ENCODE measurements around the gene NDNF. TPM values are rescaled to one million over a fixed set of nuclear protein-coding genes. Genes with fewer than 3 reads are reported as not detected.

NDNF gene
- total and polyA plus RNA-seq, 11 donors: 2.8 to 11.2 (median 6.9) TPM

GRCh38 chr4:121069430-121069829 lies 2.9 kb downstream of the NDNF start:
- no peak for ATAC-seq
- 68 to 76% (median 70%) methylated on average over 1 of the region's 1 CpG for WGBS, 4 donors
- Histone ChIP-seq H3K27me3 (peaks cover 0 to 47% (median 0%) of the 10 kb centered on the region in 9 donors), H3K27ac (peak overlapping the region in 10 of 12 donors; percentile 5 to 84 (median 68)), H3K36me3 (no peaks in the 10 kb centered on the region), H3K4me1 (peaks cover 0 to 28% (median 0%) of the 10 kb centered on the region in 12 donors), H3K9me3 (no peaks in the 10 kb centered on the region), H3K4me3 (peak overlapping the region in 10 of 12 donors; percentile 10 to 83 (median 68))
- TF ChIP-seq, protein P1, sequence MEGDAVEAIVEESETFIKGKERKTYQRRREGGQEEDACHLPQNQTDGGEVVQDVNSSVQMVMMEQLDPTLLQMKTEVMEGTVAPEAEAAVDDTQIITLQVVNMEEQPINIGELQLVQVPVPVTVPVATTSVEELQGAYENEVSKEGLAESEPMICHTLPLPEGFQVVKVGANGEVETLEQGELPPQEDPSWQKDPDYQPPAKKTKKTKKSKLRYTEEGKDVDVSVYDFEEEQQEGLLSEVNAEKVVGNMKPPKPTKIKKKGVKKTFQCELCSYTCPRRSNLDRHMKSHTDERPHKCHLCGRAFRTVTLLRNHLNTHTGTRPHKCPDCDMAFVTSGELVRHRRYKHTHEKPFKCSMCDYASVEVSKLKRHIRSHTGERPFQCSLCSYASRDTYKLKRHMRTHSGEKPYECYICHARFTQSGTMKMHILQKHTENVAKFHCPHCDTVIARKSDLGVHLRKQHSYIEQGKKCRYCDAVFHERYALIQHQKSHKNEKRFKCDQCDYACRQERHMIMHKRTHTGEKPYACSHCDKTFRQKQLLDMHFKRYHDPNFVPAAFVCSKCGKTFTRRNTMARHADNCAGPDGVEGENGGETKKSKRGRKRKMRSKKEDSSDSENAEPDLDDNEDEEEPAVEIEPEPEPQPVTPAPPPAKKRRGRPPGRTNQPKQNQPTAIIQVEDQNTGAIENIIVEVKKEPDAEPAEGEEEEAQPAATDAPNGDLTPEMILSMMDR (IDR thresholded peaks at IDR 0.05): no peak
- no peak for TF ChIP-seq POLR2A (IDR thresholded peaks at IDR 0.05)
- no peak for DNase-seq
- intact Hi-C loops (cut with DNase I): no loop called here

DNA sequence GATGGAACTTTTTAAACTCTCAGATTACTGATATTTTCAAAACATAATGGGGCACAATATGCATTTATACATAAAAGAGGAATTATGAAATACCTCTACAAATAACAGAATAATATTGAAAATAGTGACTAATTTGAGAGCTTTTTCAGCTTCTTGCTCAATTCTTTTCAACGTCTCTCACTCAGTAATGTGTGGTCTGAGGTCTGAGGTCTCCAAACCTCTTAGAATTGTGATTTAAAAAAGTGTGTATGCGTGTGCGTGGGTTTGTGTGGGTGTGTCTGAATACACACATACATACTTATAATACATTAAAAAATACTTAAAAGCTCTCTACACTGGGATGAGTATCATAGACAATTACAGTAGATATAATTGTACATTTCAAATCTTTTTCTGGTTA lies 7.9 kb downstream of the NDNF start:
- TF ChIP-seq, protein P1 (IDR thresholded peaks at IDR 0.05): no peak
- TF ChIP-seq POLR2A (IDR thresholded peaks at IDR 0.05): no peak
- peak overlapping the region in 4 of 12 donors; percentile 1 to 59 (median 10) for H3K27ac ChIP-seq
- H3K36me3 ChIP-seq: no peaks in the 10 kb centered on the region
- intact Hi-C loops (cut with DNase I): no loop called here
- 73 to 86% (median 82%) methylated on average over 3 of the region's 3 CpGs for whole genome bisulfite sequencing, 4 donors
- H3K4me3 ChIP-seq: no peak overlapping the region
- DNase-seq (no peak), ATAC-seq (no peak)
- peaks cover 0 to 2% (median 0%) of the 10 kb centered on the region in 9 donors for H3K27me3 ChIP-seq
- no peaks in the 10 kb centered on the region for H3K9me3 ChIP-seq
- H3K4me1 ChIP-seq: peaks cover 0 to 28% (median 0%) of the 10 kb centered on the region in 12 donors

GRCh38 chr4:121062521-121062920 lies 9.8 kb downstream of the NDNF start:
- peaks cover 0 to 4% (median 0%) of the 10 kb centered on the region in 9 donors for H3K27me3 ChIP-seq
- H3K4me3 ChIP-seq: no peak overlapping the region
- H3K27ac ChIP-seq: peak overlapping the region in 6 of 12 donors; percentile 17 to 60 (median 37)
- peaks cover 0 to 40% (median 0%) of the 10 kb centered on the region in 12 donors for H3K4me1 ChIP-seq
- DNase-seq: no peak
- intact Hi-C loops (cut with DNase I): no loop called here
- ATAC-seq: no peak
- TF ChIP-seq POLR2A (IDR thresholded peaks at IDR 0.05): no peak
- TF ChIP-seq, protein P1 (IDR thresholded peaks at IDR 0.05): no peak
- no peaks in the 10 kb centered on the region for H3K9me3 ChIP-seq
- no peaks in the 10 kb centered on the region for H3K36me3 ChIP-seq
- 23 to 38% (median 28%) methylated on average over 5 of the region's 5 CpGs for WGBS, 4 donors

DNA sequence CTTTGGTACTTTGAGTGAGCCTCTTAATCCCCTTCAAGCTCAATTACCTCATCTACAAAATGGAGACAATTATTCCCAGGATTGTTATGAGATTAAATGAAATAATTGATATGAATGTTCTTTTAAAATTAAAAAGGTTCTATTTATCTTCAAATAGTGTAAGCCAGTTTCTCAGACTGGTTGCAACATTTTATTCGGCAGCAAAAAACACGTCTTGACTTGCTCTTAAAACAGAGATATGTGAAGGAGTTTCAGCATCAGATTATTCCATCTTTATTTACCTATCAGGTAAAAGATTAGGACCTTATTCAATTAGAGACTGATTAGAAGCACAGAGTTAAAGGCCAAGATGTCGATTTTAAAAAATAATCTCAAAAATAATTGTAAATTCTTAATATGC lies 10.5 kb downstream of the NDNF start:
- WGBS, 4 donors: 81 to 91% (median 87%) methylated on average over 3 of the region's 3 CpGs
- TF ChIP-seq POLR2A (IDR thresholded peaks at IDR 0.05): no peak
- TF ChIP-seq, protein P1 (IDR thresholded peaks at IDR 0.05): no peak
- ATAC-seq (no peak), DNase-seq (no peak)
- peaks cover 0 to 44% (median 0%) of the 10 kb centered on the region in 12 donors for H3K4me1 ChIP-seq
- H3K9me3 ChIP-seq: no peaks in the 10 kb centered on the region
- H3K27ac ChIP-seq: peak overlapping the region in 6 of 12 donors; percentile 17 to 72 (median 60)
- no peak overlapping the region for H3K4me3 ChIP-seq
- H3K27me3 ChIP-seq: peaks cover 0 to 4% (median 0%) of the 10 kb centered on the region in 9 donors
- intact Hi-C loops (cut with DNase I): no loop called here
- H3K36me3 ChIP-seq: no peaks in the 10 kb centered on the region

Measured in heart left ventricle (tissue), 16 donors.